GM18868 (cell line): ENCODE results near the gene TMEM181.
"Not testable (repeated sequence)": the region's sequence is repeated elsewhere in the genome, so short reads cannot be mapped to it uniquely, and the experiment has no call there.

Experiments used
- ATAC-seq: cut with Tn5 transposase; IDR thresholded peaks from one replicate; pipeline ENCODE4 v1.9.1; 2021; ENCODE audit warnings: mild to moderate bottlenecking, moderate library complexity; ENCODE audit not compliant: unreplicated experiment

TMEM181 gene

GRCh38 chr6:158536891-158537798 is 22.7 kb upstream of the TMEM181 start:
- no peak for ATAC-seq

DNA sequence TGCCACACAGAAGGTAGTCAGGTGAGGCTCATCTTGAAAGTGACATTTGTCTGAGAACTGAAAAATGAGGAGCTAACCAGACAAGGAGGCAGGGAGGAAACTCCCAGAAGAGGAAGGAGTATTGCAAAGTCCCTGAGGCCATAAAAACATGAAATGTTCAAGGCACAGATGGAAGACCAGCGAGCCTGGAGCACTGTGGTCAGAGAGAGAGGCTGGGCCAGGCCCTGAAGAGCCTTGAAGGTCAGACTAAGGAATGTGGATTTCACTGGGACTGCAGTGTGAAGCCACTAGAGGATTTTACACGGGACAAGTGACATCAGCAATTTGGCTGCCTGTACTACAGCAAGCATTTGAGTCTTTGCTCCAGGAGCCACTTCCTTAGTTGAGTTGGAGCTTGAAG is 21.1 kb upstream of the TMEM181 start:
- ATAC-seq = no peak

GRCh38 chr6:158539413-158539812 is 20.5 kb upstream of the TMEM181 start:
- no peak for ATAC-seq

- ATAC-seq = no peak
Observed at GRCh38 chr6:158539881-158540280, 20.0 kb upstream of the TMEM181 start.

DNA sequence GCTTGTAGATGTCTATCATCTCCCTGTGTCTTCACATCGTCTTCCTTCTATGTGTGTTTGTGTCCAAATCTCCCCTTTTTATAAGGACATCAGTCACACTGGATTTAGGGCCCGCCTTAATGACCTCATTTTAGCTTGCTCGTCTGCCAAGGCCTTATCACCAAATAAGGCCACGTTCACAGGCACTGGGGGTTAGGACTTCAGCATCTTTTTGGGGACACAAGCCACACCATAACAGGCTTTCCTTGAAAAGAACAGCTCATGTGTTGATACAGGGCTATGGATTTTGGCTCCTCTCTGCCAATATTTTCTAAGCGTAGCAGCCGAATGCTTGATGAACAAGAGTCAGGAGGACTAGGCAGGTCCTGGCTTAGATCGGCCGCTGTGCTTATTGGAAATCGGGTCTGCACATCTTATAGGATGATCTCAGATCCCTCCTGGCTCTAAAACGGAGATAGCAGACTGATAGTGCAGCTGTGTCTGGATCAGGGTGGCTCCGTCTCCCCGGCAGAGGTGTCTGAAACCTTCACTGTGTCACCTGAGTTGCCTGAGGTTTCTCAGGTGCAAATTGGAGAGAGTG is 16.2 kb upstream of the TMEM181 start:
- no peak for ATAC-seq

GRCh38 chr6:158544428-158544827 is 15.5 kb upstream of the TMEM181 start:
- ATAC-seq = no peak

GRCh38 chr6:158545043-158545966 is 14.6 kb upstream of the TMEM181 start:
- no peak for ATAC-seq

DNA sequence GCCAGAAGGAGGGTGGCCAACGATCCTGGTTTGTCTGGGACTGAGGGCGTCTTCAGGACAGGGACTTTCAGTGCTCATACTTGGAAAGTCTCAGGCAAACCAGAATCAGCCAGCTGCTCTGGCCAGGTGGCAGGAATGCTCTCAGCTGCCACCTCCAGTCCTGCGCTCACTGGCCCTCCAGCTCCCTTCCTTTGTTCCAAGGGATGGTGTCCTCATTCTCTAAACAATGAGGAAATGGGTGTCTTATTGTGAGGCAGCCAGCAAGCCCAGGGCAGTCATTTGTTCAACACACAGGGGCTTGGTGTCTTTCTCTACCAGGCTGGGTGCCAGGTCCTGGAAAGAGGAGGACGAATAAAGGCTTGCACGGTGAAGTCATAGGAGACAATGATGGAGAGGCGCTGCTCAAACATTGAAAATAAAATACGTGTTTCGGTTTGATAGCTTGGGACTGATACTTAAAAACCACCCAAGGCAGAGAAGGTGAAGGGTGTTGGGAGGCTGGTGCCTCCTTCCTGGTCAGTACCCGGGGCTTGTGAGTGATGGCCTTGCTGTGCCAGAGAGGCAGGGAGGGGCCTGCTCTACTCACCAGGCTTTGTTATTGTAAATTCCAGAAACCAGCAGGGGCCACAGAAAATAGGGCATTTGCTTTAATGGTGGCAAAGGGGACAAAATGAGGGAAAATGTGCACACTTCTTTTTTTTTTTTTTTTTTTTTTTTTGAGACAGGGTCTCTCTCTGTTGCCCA is 11.3 kb upstream of the TMEM181 start:
- ATAC-seq = no peak

DNA sequence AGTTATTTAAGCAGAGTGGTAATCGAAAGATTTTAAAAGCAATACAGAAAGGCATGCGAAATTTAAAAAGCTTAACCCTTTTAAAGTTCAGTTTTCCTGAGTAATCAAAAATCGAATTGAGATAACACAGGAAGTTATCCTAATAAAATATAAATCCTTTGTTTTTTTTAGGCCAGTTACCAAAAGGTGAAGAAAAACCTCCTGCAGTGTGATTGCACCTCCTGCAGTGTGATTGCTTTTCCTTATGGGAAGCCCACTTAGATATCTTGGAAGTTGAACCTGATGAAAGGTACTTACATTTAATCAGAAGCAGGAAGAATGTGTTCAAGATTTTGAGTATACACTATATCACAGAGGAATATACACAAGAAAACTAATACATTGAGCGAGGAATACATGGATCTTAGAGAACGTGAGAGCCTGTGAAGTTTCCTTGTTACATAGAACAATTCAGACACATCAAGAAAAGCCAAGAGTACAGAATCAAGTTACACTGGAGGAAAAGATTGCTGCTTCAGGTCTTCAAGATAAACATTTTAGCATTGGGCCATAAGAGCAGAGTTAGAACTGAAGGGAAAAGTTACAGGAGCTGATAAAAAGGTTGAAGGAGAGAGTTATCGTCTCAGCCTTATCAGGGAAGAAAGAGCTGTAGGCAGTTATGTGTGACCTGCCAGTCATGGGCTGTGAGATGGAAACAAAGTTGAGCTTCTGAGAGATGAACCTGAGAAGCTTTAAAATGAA is 7.7 kb upstream of the TMEM181 start:
- no peak for ATAC-seq

- no peak for ATAC-seq
Observed at GRCh38 chr6:158552796-158553138, 7.1 kb upstream of the TMEM181 start.

DNA sequence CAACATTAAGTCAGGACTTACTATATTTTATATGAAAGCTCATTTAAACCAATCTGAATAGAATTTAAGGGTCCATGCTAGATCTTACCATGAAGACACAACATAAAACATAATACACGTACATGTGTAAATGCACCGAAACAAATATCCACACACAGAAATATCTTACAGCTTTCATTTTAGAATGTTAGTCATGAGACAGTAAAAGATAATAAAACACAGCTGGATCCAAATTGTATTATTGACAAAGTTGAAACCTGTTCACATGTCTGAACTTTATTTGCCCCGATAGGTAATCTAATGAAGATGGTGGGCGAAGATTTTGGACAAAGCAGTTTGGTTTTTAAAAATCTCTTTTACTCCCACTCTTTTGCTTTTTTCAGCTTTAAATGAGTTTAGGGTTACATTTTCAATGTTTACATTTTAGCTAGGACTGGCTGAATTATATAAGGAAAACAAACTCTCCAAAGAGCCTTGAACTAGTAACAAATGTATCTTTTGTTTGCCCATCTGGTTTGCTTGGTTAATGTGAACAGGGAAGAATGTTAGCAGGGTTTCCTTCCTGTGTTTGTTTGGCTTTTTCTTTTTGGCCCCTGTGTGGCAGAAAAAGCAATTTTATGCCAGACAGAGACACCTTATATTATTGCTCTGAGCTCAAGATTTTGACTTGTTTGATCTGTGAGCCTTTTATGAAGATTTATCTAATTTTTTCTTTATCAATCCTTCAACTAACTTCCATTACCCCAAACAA is 5.1 kb upstream of the TMEM181 start:
- ATAC-seq = no peak

- ATAC-seq = no peak
Observed at GRCh38 chr6:158556113-158556512, 3.8 kb upstream of the TMEM181 start.

DNA sequence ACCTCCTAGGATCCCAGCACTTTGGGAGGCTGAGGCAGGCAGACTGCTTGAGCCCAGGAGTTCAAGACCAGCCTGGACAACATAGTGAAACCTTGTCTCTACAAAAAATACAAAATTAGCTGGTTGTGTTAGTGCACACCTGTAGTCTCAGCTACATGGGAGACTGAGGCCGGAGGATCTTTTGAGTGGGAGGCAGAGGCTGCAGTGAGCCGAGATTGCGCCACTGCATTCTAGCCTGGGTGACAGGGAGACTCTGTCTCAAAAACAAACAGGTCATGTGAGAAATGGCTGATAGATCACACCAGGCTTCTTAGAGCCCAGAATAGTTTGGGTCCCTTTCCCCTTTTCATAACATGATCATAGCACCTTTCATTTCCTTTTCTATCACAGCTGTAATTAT is 2.8 kb upstream of the TMEM181 start:
- not testable (repeated sequence) for ATAC-seq

GRCh38 chr6:158557927-158558326 is 2.0 kb upstream of the TMEM181 start:
- no peak for ATAC-seq

DNA sequence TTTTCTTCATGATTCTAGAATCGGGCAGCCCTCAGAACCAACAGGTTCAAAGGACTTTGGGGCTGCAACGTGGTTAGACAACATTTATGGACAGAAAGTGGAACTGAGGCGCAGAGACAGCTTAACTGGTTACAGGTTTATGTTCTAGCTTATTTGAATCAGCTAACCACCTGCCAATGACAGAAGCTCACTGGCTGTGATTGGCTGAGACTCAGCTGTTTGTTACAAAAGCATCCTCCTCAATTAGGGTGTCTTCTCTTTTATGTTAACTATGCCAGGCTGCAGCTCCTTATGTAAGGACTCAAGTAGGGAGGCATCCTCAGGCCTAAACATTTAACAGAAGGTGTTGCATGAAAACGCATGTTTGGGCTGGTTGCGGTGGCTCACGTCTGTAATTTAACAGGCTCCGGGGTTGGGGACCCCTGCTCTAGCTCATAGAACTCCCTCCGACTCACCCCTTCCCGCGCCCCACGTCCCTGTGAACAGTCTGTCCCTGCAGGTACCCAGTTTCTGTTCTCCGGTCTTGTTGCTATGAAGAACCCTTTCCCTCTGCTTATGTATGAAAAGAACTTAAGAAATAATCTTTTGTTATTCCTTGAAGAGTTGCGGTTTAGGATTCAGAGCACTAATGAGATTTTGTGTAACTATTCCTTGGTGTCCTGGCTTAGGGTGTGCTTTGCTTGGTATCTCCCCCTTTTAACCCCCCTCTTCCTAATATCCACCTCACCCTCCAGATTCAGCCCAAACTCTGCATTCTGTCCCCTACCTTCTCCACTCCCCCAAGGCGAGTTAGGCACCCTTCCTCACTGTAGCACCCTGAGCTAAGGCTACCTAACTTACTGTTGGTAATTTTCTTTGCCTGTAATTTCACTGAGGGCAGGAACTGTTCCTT is 1.2 kb upstream of the TMEM181 start:
- ATAC-seq = no peak

- no peak for ATAC-seq
Observed at GRCh38 chr6:158559338-158559894, 475 bp upstream of the TMEM181 start.

GRCh38 chr6:158560836-158561320 is 987 bp downstream of the TMEM181 start:
- no peak for ATAC-seq

GRCh38 chr6:158561321-158561884 is 1.5 kb downstream of the TMEM181 start:
- no peak for ATAC-seq
